ENCODE data around the gene SAMD10. TPM values are rescaled to one million over a fixed set of nuclear protein-coding genes. Genes with fewer than 3 reads are reported as not detected.

Gene SAMD10
- total and polyA plus RNA-seq, 10 of the 15 experiments (the other 5 are each of a cell fraction or from before 2014, with no cell fraction given), result 1.3 to 51.4 (median 17.9) TPM

DNA sequence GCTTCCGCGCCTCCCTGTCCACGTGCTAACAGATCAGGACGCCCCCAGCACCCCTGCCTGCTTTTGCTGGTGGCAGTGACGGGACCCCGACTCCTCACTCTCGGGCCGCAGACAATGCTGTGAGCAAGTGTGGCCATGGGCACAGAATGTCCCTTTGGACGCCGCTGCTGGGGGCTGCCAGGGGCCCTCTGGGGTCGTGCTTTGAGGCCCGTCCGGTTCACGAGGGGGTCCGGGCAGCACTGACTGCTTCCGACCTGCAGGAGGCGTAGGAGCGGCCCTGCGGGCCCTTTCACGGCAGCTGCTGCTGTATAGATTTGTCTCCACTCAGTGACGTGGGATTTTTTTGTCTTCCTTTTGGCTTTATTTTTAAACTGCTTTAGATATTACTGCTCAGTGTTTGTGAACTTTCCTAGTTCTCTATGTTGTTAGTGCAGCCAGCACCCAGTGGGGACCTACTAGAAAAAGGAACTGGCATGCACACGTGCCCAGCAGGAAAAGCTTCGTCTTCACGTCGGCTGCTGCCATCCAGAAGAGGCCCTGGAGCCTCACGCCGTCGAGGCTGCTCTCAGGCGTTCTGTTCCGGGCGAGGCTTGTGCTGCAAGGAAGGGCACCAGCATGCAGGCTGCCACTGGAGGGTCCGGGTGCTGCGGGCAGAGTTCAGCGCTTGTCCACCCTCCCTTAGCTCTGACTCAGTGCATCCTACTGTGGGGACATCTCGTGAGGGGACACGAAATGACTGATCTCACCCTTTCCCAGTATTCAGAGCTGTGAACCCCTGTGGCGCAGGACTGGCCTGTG lies 45.0 kb downstream of the SAMD10 start:
- DNase-seq (ENCODE audit: low read depth, low spot score) (no peak), FAIRE-seq (no peak), ATAC-seq (no peak)
- Histone ChIP-seq H3K4me2 (ENCODE audit: control insufficient read depth, insufficient read depth) (no peak overlapping the region), H4K20me1 (ENCODE audit: control insufficient read depth, insufficient read depth) (no peaks in the 10 kb centered on the region), H3K27ac (ENCODE audit: control insufficient read depth, insufficient read depth) (no peak overlapping the region), H3K4me3 (no peak overlapping the region), H3K9ac (ENCODE audit: control insufficient read depth, insufficient read depth, low read length) (no peak overlapping the region), H3K36me3 (ENCODE audit: control insufficient read depth in 2 of 2, insufficient read depth in 2 of 2, low read length in 1 of 2) (peaks cover 5 to 31% of the 10 kb centered on the region in 2 experiments; a peak in 2 of 4 replicates), H2AFZ (ENCODE audit: control insufficient read depth, low read depth, low read length) (no peak overlapping the region), H3K4me1 (ENCODE audit: control insufficient read depth, insufficient read depth, low read length) (no peaks in the 10 kb centered on the region), H3K79me2 (ENCODE audit: control insufficient read depth, insufficient read depth, low read length) (no peaks in the 10 kb centered on the region), H3K9me3 (replicated peaks; ENCODE audit: control insufficient read depth, insufficient read depth, low read length) (no peaks in the 10 kb centered on the region), H3K27me3 (replicated peaks in 1 of 2; ENCODE audit: control insufficient read depth in 2 of 2, insufficient read depth in 2 of 2, low read length in 1 of 2) (no peaks in the 10 kb centered on the region)
- BruUV-seq (replicated peaks), result no TSS peak
- TF ChIP-seq PAX8 (IDR thresholded peaks at IDR 0.05) (no peak), CTCF (IDR thresholded peaks at IDR 0.05 in 2 of 3, conservative IDR thresholded peaks at IDR 0.05 in 1 of 3; ENCODE audit: control insufficient read depth in 2 of 3, extremely low read depth in 1 of 3, insufficient read depth in 1 of 3, low read depth in 3 of 3, low read length in 3 of 3) (0 out of 6 replicates have a peak, but pooled peaks of 1 of the 3 experiments have one; percentile 18)
- intact Hi-C loops (cut with micrococcal nuclease; ENCODE audit: unreplicated experiment), result no loop called here
- 89% methylated on average over 37 of the region's 37 CpGs for WGBS (ENCODE audit: insufficient coverage, insufficient replicate concordance, low lambda C conversion rate, missing lambda C conversion rate)
- ChIA-PET RAD21 (ENCODE audit: unreplicated experiment) (no interaction called here), CTCF (interaction anchor here (0.5 kb wide), 1 partner anchor 47 kb away, joined by 3 read pairs; no protein-coding TSS in a partner anchor), SMC1A (ENCODE audit: uncharacterized antibody, unreplicated experiment) (no interaction called here), POLR2A (no interaction called here)
- in situ Hi-C loops (cut with MboI), result no loop called here

DNA sequence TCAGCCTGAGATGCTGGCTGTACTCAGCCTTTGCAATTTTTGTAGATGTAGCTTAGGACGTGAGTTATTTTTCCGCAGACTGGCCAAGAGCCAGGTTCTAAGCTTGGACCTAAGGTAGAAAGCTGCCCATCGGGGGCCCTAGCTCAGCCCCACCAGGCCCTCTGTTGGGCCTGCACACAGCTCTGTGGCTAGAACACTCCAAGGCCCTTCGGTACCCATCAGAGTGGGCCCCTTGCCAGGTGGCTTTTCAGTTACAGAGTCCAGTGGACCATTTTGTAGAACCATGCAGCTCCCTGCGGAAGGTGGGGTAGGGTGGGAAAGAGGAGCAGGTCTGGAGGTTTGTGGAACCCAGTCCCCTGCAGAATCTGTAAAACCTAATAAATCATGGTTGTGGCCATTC lies 45.8 kb downstream of the SAMD10 start:
- CTCF ChIA-PET, result interaction anchor here (0.6 kb wide), 1 partner anchor 55 kb away, joined by 3 read pairs; no protein-coding TSS in a partner anchor
- TF ChIP-seq ZNF384 (IDR thresholded peaks at IDR 0.05; ENCODE audit: borderline replicate concordance, low read depth, low read length), result no peak
- no peak for TF ChIP-seq ZZZ3 (IDR thresholded peaks at IDR 0.05; ENCODE audit: control insufficient read depth, insufficient read length, low read depth)
- no peak for TF ChIP-seq NBN (IDR thresholded peaks at IDR 0.05)
- TF ChIP-seq SMAD5 (IDR thresholded peaks at IDR 0.05; ENCODE audit: low read depth), result no peak
- Histone ChIP-seq H4K20me1 (ENCODE audit: control insufficient read depth, insufficient read depth) (no peaks in the 10 kb centered on the region), H3K9me3 (replicated peaks; ENCODE audit: control insufficient read depth, insufficient read depth, low read length) (no peaks in the 10 kb centered on the region), H3K4me1 (ENCODE audit: control insufficient read depth, insufficient read depth, low read length) (no peaks in the 10 kb centered on the region), H3K4me3 (no peak overlapping the region), H3K27me3 (replicated peaks in 1 of 2; ENCODE audit: control insufficient read depth in 2 of 2, insufficient read depth in 2 of 2, low read length in 1 of 2) (no peaks in the 10 kb centered on the region), H2AFZ (ENCODE audit: control insufficient read depth, low read depth, low read length) (no peak overlapping the region), H3K9ac (ENCODE audit: control insufficient read depth, insufficient read depth, low read length) (no peak overlapping the region), H3K36me3 (ENCODE audit: control insufficient read depth in 2 of 2, insufficient read depth in 2 of 2, low read length in 1 of 2) (peaks cover 7 to 30% of the 10 kb centered on the region in 2 experiments; a peak in 3 of 4 replicates), H3K27ac (ENCODE audit: control insufficient read depth, insufficient read depth) (no peak overlapping the region), H3K79me2 (ENCODE audit: control insufficient read depth, insufficient read depth, low read length) (no peaks in the 10 kb centered on the region), H3K4me2 (ENCODE audit: control insufficient read depth, insufficient read depth) (no peak overlapping the region)
- intact Hi-C loops (cut with micrococcal nuclease; ENCODE audit: unreplicated experiment), result no loop called here
- POLR2A ChIA-PET, result no interaction called here
- FAIRE-seq, result no peak
- ATAC-seq, result no peak
- WGBS (ENCODE audit: insufficient coverage, insufficient replicate concordance, low lambda C conversion rate, missing lambda C conversion rate), result 100% methylated on average over 5 of the region's 5 CpGs
- RAD21 ChIA-PET (ENCODE audit: unreplicated experiment), result no interaction called here
- SMC1A ChIA-PET (ENCODE audit: uncharacterized antibody, unreplicated experiment), result no interaction called here
- BruUV-seq (replicated peaks), result TSS peak; percentile 49
- no peak for DNase-seq (ENCODE audit: low read depth, low spot score)
- in situ Hi-C loops (cut with MboI), result no loop called here

Data from GM12878 (cell line).